RWPE2 (cell line): ENCODE measurements around the gene MYADML2.

Experiments
- ATAC-seq: fragments of 200-7000 bp; cut with Tn5 transposase; 3 replicates; pipeline ENCODE4 v1.9.1; 2021; ENCODE audit warnings: low read depth
- DNase-seq: peaks from one replicate; pipeline ENCODE4 v3.0.0-alpha.2; 2020; ENCODE audit warnings: low spot score
- H3K27ac ChIP-seq: fragments of 450-650 bp; 2 replicates; pipeline ENCODE4 v1.5.1; 2017; ENCODE audit warnings: mild to moderate bottlenecking; ENCODE audit not compliant: poor library complexity, severe bottlenecking
- H3K27me3 ChIP-seq: fragments of 250-450 bp; sonication (Bioruptor Pico); 2 replicates; pipeline ENCODE4 v1.5.1; 2021; ENCODE audit warnings: mild to moderate bottlenecking, moderate library complexity; ENCODE audit not compliant: insufficient read depth, poor library complexity, severe bottlenecking
- H3K36me3 ChIP-seq: fragments of 250-450 bp; sonication (Bioruptor Pico); 2 replicates; pipeline ENCODE4 v1.5.1; 2020; ENCODE audit warnings: low read depth, mild to moderate bottlenecking, moderate library complexity
- H3K4me1 ChIP-seq: fragments of 250-450 bp; sonication (Bioruptor Pico); 2 replicates; pipeline ENCODE4 v1.5.1; 2021; ENCODE audit warnings: mild to moderate bottlenecking, moderate library complexity; ENCODE audit not compliant: insufficient read depth, poor library complexity, severe bottlenecking
- H3K4me3 ChIP-seq: fragments of 250-450 bp; sonication (Bioruptor Pico); 2 replicates; pipeline ENCODE4 v1.5.1; 2021; ENCODE audit warnings: mild to moderate bottlenecking, moderate library complexity; ENCODE audit not compliant: severe bottlenecking
- H3K9me3 ChIP-seq: fragments of 250-450 bp; sonication (Bioruptor Pico); 2 replicates; pipeline ENCODE4 v1.5.1; 2021; ENCODE audit warnings: mild to moderate bottlenecking, moderate library complexity; ENCODE audit not compliant: severe bottlenecking
- TF ChIP-seq, protein P1 (sequence below): fragments of 450-650 bp; IDR thresholded peaks from one replicate; pipeline ENCODE4 v1.5.1; 2017; ENCODE audit warnings: mild to moderate bottlenecking, moderate library complexity; ENCODE audit not compliant: poor library complexity, severe bottlenecking

Gene MYADML2

DNA sequence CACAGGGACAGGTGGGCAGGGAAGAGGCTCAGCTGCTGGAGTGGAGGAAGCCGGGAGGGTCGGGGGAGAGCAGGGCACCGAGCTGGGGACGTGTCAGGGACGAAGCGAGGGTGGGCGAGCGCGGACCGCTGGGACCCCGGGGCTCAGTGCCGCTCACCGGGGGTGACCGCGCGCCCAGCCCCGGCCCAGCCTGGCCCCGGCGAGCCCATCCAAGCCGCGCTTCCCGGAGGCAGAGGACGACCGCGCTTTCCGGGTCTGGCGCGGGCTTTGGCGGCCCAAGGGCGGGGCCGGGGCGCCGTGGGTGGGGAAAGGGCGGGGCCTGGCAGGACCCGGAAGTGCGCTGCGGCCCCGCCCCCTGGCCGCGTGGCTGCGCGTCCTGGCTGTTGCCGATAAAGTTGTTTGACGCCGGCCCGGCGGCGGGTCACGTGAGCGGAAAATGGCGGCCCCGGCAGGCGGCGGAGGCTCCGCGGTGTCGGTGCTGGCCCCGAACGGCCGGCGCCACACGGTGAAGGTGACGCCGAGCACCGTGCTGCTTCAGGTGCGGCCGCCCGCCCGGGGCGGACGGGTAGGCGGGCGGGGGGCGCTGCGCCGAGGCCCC, 30.3 kb upstream of the MYADML2 start, which contains the start of gene ASPSCR1:
Gene ASPSCR1, plus strand, starts transcription at position 419 of the 598 bp plus-strand sequence. Its CDS starts 18 bp downstream, at position 437.
- Histone ChIP-seq H3K36me3 (peaks cover 5% of the 10 kb centered on the region), H3K4me3 (peak within 1 kb of the TSS; percentile 86), H3K9me3 (peaks cover 9% of the 10 kb centered on the region), H3K27me3 (no peaks in the 10 kb centered on the region), H3K4me1 (no peaks in the 10 kb centered on the region), H3K27ac (peak within 1 kb of the TSS; percentile 63)
- DNase-seq: peak; percentile 87
- TF ChIP-seq, protein P1, sequence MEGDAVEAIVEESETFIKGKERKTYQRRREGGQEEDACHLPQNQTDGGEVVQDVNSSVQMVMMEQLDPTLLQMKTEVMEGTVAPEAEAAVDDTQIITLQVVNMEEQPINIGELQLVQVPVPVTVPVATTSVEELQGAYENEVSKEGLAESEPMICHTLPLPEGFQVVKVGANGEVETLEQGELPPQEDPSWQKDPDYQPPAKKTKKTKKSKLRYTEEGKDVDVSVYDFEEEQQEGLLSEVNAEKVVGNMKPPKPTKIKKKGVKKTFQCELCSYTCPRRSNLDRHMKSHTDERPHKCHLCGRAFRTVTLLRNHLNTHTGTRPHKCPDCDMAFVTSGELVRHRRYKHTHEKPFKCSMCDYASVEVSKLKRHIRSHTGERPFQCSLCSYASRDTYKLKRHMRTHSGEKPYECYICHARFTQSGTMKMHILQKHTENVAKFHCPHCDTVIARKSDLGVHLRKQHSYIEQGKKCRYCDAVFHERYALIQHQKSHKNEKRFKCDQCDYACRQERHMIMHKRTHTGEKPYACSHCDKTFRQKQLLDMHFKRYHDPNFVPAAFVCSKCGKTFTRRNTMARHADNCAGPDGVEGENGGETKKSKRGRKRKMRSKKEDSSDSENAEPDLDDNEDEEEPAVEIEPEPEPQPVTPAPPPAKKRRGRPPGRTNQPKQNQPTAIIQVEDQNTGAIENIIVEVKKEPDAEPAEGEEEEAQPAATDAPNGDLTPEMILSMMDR: no peak
- peak; percentile 82 for ATAC-seq

DNA sequence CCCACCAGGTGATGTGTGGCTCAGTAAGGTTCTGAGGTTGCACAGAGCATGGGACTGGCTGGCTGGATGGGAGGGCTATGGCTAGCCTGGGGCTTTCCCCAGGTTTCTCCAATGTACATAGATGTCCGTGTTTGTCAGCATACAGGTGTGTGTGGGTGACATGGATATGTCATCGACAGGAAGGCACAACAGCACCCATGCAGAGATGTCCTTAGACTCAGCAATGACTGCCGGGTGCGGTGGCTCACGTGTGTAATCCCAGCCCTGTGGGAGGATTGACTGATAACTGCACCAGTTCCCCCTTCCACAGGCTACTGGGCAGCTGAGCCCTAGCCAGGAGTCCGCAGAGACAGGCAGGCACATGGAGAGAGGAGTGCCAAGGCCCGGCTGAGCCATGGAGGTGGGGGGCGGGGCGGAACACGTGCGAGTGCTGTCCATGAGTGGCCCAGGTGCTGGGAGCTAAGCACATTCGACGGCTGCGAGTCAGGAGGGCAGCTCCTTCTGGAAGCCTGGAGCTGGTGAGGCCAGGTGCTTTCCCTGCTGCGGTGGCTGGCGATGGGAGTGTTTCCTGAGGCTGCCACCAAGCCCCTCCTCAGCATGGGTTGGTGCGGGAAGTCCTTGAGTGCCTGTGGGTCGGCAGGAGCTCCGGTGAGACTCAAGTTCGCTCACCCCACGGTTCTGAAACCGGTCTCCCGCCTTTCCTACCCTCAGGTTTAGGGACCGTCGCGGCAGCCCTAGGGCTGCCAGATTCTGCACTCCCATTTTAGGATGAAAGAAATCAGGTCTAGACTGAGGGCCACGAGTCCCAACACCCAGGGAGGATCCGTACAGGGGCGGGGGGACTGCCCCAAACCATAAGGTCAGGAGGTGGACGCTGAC, 29.5 kb upstream of the MYADML2 start:
- peak; percentile 76 for DNase-seq
- H3K36me3 ChIP-seq: peaks cover 5% of the 10 kb centered on the region
- ATAC-seq: peak; percentile 35; the same call in 2 of the 3 replicates
- H3K4me3 ChIP-seq: peak overlapping the region; percentile 86
- TF ChIP-seq, protein P1: no peak
- peaks cover 9% of the 10 kb centered on the region for H3K9me3 ChIP-seq
- H3K4me1 ChIP-seq: no peaks in the 10 kb centered on the region
- H3K27ac ChIP-seq: peak overlapping the region; percentile 63
- no peaks in the 10 kb centered on the region for H3K27me3 ChIP-seq

DNA sequence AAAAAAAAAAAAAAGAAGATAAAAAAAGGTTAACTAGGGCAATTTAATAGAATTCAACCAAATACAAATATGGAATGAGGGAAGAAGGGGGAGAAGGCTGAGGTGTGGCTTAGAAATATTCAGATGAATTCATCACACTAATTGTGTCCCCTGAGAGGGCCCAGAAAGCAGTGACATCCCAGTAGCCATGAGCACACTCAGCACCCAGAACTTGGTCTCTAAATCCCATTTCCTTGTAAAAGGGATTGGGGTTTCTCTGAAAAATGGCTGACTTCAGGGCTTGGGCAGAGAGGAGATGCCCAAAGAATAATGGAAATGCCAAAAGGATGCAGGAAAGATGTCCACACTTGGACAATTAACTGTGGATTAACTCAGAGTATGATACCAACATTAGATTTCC, 26.4 kb upstream of the MYADML2 start:
- no peak for ATAC-seq

DNA sequence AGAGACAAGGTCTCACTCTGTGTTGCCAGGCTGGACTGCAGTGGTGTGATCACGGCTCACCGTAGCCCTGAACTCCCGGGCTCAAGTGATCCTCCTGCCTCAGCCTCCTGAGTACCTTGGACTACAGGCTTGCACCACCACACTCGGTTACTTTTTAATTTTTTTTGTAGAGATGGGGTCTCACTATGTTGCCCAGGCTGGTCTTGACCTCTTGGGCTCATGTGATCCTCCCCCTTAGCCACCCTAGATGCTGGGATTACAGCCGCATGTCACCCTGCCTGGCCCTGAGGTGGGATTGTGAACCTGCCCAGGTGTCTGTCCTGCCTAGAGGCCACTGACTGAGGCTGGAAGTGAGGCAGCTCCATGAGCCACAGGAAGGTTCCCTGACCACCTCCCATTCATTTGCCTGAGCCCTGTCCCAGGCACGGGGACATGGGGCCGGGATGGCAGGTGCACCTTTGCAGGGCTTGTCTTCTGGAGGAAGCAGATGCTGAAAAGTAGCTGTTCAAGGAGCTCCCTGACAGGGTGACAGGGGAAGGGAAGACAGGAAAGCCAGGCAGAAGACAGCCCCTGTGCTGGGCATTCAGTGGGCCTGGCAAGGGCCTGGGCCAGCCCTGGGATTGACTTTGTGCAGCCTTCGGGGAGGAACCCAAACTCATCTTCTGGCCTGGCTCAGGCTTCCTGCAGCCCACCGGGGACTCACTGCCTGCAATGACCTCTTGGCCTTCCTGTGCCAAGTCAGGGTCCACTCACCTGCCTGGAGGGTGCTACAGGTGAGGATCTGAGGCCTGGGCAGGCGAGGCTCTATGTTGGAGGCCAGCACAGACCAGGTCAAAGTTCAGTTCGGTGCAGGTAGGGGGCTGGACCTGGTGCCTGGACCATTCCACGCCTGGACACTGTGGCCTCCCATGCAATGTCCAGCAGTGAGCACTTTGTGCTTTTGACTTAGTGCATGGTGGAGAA, 22.1 kb upstream of the MYADML2 start:
- Histone ChIP-seq H3K4me1 (no peaks in the 10 kb centered on the region), H3K9me3 (peaks cover 9% of the 10 kb centered on the region), H3K27ac (no peak overlapping the region), H3K4me3 (no peak overlapping the region), H3K27me3 (peaks cover under 1% of the 10 kb centered on the region), H3K36me3 (no peaks in the 10 kb centered on the region)
- TF ChIP-seq, protein P1: no peak
- DNase-seq: peak; percentile 44
- ATAC-seq: no peak

More for the DNA sequence above, 26.4 kb upstream of the MYADML2 start:
- TF ChIP-seq, protein P1: no peak
- DNase-seq: no peak
- Histone ChIP-seq H3K27ac (no peak overlapping the region), H3K27me3 (no peaks in the 10 kb centered on the region), H3K9me3 (peaks cover 9% of the 10 kb centered on the region), H3K36me3 (no peaks in the 10 kb centered on the region), H3K4me1 (no peaks in the 10 kb centered on the region), H3K4me3 (no peak overlapping the region)
